HG03575 (cell line): ENCODE measurements around the gene FAM170B.
A peak's percentile ranks its signal among the peaks of the same experiment; 100 is the strongest.

Experiments
- ATAC-seq: cut with Tn5 transposase; IDR thresholded peaks from one replicate; pipeline ENCODE4 v1.9.1; 2021; ENCODE audit not compliant: unreplicated experiment, insufficient number of reproducible peaks, low FRiP score; ENCODE audit errors: extremely low read depth

The FAM170B gene

GRCh38 chr10:49133706-49134248, at the start of gene FAM170B:
Gene FAM170B, minus strand, starts transcription at chr10:49134021. Its CDS starts 103 bp downstream, at chr10:49133918.
- no peak for ATAC-seq

- no peak for ATAC-seq
Measured at GRCh38 chr10:49182776-49183175, 49.0 kb upstream of the FAM170B start.

DNA sequence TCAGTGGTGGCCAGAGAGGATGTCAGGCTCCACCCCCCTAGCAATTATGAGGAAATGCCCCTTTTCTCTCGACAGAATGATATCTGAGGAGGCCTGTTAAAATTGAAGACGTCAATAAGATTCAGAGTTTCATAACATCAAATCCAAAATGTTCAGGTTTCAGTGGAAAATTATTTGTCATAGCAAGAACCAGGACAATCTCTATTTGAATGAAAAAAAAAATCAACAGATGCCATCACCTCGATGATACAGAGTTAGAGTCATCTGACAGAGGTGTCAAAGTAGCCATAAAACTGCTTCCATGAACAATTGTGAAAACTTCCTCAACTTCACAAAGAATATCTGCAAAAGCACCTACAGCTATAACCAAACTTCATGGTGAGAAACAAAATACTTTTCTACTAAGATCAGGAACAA, 46.6 kb upstream of the FAM170B start:
- ATAC-seq = no peak

DNA sequence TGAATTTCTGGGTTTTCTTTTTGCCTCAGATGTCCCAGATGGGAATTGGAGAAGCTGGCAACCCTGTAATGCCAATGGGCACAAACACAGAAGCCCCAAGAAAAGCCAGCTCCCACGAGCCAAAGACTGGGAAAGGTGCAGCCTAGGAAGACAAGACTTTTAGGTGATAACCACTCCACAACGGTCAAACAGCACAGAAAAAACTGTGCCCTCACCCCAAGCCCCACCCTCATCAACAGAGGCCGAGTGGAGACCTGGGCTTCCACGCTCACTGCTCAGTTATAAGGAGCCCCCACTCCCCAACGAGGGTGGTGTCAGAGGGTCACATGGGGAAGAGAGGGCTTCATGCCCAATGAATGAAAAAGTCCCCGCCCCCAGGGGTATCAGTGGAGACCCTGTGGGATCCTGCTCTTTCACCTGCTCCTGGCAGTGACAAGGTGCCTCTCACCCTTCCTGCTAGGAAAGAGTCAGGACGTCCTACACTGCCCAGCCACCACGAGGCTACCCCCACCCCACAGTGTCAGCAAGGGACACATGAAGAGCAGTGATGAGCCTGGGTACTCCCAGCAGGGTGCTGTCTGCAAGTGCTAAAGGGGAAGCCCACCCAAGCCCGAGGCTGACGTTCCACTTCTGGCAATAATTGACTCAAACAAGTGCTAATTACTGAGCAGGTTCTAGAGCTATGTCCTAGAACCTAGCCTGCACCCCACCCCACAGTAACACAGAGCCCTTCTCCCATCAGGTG, 46.0 kb upstream of the FAM170B start:
- ATAC-seq = no peak

DNA sequence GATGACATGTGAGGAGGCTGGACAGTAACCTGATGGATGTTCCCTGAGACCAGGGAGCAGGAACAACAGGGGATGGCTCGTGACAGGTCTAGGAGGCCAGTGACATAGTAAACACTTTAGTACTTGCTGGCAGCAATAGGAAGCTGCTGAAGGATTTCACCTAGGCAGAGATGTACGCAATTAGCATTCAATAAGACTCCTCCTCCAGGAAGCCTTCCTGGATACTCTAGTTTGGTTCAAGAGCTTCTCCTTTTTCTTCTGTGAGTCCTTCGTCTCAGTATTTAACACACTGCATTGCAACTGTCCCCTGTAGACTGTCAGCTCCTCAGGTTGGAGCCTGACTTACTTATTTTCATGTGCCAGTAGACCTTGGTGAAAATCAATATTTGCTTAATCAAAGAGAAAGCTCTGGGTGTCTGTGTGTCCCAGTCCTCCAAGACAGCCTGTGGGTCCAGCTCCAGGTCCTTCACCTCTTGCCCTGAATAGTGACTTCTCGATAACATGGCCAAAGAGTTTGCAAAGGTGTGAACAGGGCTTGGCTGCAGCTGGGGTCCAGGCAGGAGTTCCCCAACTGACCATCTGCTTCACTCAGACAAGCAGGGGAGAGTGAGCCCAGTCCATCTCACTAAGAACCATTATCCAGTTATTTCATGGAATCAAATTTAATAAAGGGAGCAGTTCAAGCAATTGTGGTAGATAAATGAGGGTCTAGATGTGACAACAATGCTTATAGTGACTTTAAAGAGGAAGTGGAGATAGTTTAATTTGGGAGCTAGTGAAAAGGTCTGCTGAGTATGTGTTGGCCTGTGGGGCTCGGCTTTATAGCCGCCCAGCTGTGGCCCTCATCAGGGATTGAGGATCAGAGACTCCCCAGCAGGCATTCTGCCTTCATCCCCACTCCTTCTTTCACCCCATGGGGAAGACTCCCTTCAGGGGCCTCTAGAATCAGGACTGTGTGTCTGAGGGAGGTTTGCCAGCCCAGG, 45.0 kb upstream of the FAM170B start:
- no peak for ATAC-seq

DNA sequence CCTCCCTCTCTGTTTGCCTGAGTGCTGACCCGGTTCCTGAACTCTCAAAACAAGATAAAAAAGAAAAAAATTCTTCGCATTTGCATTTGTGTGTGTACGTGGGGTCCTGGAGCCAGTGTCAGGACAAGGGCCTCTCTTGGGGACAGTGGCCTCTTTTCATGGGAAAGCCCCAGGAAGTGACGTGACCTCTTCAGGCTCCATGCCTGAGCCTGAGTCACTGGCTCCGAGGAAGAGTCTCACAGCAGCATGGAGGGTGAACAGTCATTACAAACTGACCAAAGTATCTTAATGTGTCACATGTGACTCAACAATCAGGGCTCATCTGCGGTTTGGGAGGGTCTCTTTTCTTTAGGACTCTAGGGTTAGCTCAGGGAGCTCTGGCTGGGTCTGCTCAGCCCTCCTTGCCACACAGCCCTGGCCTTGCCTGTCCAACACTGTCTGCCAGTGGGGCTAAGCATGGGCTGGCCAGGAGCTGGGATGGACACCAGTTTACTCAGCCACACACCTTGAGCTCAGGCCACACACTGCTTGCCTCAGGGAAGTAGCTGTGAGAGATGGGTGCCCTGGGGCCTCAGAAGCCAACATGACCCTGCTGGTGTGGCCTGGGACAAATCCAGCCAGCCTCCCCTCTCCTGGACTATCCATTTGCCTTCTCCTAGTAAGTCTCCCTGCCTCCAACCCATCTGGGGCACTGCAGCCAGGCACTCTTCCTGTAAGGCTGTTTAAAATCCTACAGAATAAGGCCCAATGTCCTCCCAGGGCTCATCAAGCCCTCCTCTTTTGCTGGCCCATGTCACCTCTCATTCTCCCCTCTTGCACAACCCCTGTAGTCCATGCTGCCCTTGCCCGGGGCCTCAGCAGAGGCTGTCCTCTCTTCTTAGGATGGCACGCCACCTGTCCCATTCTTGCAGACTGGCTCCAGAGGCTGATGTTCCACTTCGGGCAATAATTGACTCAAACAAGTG, 43.9 kb upstream of the FAM170B start:
- ATAC-seq = peak; percentile 57

- no peak for ATAC-seq
Measured at GRCh38 chr10:49176310-49177268, 42.8 kb upstream of the FAM170B start.

GRCh38 chr10:49175587-49176309, 41.9 kb upstream of the FAM170B start:
- ATAC-seq = no peak

DNA sequence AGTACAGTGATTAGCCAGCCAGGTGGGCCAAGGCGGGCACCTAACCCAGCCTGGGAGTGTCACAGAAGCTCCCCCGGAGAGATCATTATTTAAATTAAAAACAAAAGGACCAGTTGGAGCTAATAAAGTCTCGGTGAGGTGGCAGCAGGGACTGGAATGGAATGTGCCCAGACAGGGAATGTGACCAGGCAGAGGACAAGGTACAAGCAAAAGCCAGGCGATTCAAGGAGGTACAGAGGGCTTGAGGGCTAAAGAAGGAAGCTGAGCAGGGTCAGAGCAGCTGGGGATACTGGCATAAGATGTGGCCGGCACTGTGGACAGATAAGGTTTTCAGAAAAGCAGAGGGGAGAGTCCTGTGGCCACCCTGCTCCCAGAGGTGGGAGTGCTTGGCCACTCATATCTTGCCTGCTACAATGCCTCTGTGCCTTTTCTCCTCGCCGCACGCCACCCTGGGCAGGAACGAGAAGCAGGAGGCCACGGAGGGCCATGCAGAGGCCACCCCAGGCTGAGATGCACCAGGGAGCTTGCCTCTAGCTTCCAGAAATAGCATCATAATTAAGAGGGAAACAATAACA, 41.2 kb upstream of the FAM170B start:
- ATAC-seq = no peak

DNA sequence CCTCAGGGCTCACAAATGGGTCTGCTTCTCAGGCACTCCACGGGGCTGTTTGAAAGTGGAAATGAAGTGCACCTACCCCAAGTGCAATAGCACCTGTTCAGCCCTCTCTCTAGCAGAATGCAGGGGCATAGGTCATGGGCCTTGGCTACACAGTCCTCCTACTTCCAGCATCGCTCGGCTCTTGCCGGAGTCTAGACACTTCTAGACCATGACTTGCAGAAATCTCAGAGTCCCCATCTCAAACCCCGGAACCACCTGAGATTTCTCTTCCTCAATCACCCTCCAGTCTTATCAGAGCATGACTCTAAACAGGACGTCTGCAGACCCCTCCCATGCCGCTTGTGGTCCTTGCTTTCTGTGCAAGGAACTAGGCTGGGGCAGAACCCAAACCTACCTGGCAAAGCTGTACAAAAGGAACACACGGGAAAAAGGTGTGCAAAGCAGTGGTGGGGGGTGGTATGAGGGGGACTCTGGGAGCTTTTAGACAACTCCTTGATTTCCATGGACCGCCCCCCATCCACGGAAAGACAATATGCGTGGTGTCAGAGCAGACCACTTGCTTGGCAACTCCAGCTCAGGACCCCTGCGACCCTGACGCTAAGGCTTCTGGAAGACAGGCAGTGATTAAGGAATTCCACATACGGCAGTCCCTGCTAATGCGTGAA, 40.6 kb upstream of the FAM170B start:
- ATAC-seq = no peak

DNA sequence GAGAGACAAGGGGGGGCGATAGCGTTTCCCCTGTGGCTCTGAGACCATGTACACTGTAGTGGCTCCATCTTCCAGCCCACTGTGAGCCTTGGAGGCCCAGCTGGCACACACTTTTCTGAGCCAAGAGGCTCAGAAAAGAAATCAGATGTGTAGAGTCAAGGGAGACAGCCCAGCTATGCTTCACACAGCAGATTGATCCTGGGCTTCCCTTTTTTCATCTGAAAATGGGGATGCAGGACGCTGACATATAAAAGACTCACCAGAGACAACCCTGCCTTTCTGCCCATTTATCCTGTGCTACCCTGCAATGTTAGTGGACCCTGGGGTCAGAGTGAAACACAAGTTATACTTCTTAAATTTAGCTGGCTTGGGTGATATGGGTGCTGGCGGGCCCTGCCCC, 40.0 kb upstream of the FAM170B start:
- no peak for ATAC-seq

DNA sequence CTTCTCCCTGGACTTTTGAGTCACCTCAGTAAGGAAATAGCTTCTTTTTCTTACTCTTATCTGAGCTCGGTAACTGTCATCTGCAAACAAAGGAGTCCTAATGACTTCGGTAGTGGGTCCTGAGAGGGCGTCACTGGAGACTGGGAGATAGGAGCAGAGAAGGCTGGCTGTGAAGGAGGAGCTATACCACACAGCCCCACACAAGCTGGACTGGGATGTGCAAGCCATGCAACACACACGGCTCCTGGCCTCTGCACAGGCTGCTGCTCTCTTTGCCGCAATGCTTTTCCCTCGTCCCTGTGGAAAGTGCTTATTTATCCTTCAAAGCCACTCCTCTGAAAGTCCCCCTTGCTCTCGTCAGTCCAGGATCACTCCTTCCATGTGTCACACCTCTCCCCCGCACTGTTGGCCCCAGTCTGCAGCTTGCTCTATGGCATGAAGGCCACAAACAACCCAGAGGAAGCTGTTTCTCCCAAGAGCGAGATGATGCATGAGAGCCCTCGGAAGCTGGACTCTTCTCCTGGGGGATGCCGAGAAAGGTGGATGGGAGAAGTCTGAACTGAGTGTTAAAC, 39.5 kb upstream of the FAM170B start:
- ATAC-seq = no peak

- no peak for ATAC-seq
Measured at GRCh38 chr10:49172777-49173132, 38.9 kb upstream of the FAM170B start.

GRCh38 chr10:49172061-49172776, 38.4 kb upstream of the FAM170B start:
- ATAC-seq = no peak

DNA sequence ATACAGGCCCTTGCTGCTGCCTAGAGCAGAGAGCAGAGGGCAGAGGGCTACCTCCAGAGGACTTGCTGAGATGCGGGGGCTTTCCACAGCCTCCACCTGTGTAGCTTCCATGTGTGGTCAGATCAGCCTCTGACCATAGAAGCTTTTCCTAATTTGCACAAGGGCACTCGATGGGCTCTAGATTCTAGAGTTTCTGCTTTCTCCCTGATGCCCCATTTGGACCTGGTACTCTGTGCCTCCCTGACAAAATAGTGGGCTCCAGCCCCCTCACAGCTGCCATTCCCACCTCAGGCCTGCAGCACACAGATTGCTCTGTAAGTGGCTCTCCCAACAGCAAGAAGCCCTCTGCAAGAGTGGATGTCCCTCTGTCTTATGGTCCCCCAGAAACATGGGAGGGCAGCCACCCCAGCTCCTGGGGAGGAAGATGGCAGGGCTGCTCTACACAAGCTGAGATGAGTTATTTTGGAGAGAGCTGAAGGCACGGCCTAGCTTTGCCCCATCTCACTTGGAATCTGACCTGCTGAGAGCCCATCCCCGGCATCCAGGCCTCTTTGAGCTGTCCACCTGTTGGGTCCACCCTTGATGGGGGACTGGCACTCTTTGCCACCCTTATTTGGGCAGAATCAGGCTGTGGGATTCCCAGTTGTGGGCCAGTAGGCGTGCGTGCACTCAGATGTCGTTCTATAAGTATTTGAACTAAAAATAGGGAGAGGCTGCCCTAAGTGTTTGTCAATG, 37.7 kb upstream of the FAM170B start:
- ATAC-seq = no peak
